GM19467 (cell line): ENCODE data around the gene PCDHB1.
"Not testable (repeated sequence)": the region's sequence is repeated elsewhere in the genome, so short reads cannot be mapped to it uniquely, and the experiment has no call there.

ENCODE experiments used
- ATAC-seq: cut with Tn5 transposase; IDR thresholded peaks from one replicate; pipeline ENCODE4 v1.9.1; 2021; ENCODE audit warnings: mild to moderate bottlenecking, moderate library complexity; ENCODE audit not compliant: unreplicated experiment

The PCDHB1 gene

DNA sequence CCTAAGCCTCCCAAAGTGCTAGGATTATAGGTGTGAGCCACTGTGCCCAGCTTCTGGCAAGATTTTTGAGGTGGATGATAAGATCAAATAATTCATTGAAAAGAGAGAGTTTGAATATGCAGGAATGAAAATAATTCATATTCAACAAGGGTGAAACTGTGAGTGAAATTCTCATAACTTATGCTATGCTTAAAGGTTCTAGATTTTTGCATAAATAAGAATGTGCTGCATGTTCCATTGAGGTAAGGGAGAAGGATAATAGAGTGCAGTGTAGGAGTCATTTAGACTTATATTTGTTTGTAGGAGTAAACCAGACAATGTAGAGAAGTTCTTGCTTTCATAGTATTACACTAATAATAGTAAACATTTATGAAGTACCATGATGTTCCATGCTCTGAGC lies 31.1 kb downstream of the PCDHB1 start:
- no peak for ATAC-seq

DNA sequence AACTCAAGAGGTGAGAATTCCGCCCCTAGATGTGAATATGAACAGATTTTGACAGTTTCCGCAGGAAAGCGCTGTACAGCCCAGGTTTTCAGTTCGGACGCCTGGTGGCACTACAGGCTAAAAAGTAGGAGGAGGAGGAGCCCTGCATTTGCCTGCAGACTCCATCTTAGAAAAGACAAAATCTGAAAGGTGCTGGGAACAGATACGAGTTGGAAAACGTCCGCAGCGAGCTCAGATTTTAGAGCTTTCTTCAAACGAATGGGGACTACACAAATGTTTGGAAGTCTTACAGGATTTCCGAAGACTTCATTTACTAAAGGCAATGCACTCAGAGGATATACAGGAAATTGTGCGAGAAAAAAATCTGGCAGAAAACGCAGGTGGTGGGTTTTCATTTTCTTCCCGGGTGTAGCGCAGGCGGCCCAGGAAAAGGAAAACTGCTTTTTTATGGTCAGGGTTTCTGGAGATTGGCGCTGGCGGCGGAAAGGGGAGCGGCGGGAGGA lies 33.4 kb downstream of the PCDHB1 start:
- ATAC-seq: no peak

DNA sequence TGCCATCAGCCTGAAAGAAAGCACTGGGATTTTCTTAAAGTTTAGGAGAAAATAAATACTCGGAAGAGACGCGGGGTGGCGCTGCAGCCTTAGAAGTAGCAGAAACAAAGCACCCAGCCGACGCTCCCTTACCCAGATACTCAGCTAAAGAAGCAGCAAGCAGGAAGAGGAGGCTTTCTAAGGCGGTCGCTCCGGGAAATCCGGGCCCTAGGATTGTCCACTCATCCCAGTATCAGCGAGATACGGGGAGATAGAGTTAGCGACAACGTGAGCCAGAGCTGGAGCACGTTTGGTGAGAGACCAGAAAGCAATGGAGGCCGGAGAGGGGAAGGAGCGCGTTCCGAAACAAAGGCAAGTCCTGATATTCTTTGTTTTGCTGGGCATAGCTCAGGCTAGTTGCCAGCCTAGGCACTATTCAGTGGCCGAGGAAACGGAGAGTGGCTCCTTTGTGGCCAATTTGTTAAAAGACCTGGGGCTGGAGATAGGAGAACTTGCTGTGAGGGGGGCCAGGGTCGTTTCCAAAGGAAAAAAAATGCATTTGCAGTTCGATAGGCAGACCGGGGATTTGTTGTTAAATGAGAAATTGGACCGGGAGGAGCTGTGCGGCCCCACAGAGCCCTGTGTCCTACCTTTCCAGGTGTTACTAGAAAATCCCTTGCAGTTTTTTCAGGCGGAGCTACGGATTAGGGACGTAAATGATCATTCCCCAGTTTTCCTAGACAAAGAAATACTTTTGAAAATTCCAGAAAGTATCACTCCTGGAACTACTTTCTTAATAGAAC lies 43.5 kb downstream of the PCDHB1 start, which contains the start of gene PCDHB2:
Gene PCDHB2 (plus strand): TSS at position 135 of the 782 bp plus-strand sequence. CDS start 176 bp downstream, at position 311.
- ATAC-seq: no peak

DNA sequence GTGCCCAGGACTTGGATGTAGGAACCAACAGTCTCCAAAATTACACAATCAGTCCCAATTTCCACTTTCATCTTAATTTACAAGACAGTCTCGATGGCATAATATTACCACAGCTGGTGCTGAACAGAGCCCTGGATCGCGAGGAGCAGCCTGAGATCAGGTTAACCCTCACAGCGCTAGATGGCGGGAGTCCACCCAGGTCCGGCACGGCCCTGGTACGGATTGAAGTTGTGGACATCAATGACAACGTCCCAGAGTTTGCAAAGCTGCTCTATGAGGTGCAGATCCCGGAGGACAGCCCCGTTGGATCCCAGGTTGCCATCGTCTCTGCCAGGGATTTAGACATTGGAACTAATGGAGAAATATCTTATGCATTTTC lies 44.1 kb downstream of the PCDHB1 start:
- ATAC-seq: no peak

DNA sequence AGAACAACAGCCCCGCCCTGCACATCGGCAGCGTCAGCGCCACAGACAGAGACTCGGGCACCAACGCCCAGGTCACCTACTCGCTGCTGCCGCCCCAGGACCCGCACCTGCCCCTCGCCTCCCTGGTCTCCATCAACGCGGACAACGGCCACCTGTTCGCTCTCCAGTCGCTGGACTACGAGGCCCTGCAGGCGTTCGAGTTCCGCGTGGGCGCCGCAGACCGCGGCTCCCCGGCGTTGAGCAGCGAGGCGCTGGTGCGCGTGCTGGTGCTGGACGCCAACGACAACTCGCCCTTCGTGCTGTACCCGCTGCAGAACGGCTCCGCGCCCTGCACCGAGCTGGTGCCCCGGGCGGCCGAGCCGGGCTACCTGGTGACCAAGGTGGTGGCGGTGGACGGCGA lies 45.0 kb downstream of the PCDHB1 start:
- not testable (repeated sequence) for ATAC-seq

DNA sequence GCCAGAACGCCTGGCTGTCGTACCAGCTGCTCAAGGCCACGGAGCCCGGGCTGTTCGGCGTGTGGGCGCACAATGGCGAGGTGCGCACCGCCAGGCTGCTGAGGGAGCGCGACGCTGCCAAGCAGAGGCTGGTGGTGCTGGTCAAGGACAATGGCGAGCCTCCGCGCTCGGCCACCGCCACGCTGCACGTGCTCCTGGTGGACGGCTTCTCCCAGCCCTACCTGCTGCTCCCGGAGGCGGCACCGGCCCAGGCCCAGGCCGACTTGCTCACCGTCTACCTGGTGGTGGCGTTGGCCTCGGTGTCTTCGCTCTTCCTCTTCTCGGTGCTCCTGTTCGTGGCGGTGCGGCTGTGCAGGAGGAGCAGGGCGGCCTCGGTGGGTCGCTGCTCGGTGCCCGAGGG lies 45.4 kb downstream of the PCDHB1 start:
- not testable (repeated sequence) for ATAC-seq

DNA sequence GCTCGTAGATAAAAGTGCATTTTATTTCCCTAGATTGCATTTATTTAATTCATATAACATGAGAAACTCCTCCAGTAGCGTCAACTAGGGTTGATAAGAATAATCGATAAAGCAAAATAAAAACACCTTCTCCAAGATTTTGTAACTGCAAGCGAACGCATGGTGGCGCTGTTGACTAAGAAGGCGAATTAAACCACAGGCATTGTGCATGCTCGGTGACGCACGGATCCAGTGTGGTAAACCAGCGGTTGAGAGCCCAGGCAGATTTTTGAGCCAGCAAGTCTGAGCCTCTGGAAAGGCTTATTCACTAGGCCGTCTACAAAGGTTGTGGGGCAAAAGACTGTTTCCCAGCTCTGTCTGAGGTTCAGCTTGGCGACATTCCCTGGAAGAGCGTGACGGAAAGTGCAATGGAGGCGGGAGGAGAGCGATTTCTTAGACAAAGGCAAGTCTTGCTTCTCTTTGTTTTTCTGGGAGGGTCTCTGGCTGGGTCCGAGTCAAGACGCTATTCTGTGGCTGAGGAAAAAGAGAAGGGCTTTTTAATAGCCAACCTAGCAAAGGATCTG lies 49.1 kb downstream of the PCDHB1 start, which contains the start of gene PCDHB3:
Gene PCDHB3 (plus strand): TSS at position 231 of the 563 bp plus-strand sequence. CDS start 177 bp downstream, at position 408.
- ATAC-seq: no peak

DNA sequence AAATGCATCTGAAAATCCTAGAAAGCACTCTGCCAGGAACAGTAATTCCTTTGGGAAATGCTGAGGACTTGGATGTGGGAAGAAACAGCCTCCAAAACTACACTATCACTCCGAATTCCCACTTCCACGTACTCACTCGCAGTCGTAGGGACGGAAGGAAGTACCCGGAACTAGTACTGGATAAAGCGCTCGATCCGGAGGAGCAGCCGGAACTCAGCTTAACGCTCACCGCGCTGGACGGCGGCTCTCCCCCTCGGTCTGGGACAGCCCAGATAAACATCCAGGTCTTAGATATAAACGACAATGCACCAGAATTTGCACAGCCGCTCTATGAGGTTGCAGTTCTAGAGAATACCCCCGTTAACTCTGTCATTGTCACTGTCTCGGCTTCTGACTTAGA lies 49.9 kb downstream of the PCDHB1 start:
- no peak for ATAC-seq

DNA sequence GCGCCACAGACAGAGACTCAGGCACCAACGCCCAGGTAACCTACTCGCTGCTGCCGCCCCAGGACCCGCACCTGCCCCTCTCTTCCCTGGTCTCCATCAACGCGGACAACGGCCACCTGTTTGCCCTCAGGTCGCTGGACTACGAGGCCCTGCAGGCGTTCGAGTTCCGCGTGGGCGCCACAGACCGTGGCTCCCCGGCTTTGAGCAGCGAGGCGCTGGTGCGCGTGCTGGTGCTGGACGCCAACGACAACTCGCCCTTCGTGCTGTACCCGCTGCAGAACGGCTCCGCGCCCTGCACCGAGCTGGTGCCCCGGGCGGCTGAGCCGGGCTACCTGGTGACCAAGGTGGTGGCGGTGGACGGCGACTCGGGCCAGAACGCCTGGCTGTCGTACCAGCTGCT lies 50.9 kb downstream of the PCDHB1 start:
- ATAC-seq: not testable (repeated sequence)

DNA sequence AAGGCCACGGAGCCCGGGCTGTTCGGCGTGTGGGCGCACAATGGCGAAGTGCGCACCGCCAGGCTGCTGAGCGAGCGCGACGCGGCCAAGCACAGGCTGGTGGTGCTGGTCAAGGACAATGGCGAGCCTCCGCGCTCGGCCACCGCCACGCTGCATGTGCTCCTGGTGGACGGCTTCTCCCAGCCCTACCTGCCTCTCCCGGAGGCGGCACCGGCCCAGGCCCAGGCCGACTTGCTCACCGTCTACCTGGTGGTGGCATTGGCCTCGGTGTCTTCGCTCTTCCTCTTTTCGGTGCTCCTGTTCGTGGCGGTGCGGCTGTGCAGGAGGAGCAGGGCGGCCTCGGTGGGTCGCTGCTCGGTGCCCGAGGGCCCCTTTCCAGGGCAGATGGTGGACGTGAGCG lies 51.3 kb downstream of the PCDHB1 start:
- ATAC-seq: not testable (repeated sequence)

DNA sequence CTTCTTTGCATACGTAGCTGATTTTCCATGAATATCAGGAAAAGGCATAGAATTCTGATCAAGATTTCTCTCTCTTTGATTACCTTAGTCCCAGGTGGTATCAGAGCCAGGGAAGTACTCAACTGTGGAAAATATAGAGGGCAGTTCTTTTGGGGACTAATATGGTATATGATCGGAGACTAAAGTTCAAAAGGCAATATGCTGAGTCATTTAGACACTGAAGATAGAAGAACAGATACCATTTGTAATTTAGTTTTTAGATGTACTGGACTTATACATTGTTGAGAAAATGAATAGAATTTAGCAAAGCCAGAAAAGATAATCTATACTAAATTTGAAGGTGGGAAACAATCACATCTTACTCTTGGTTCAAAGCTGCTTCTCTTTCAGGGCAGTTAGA lies 54.2 kb downstream of the PCDHB1 start:
- ATAC-seq: no peak
